ENCODE data around the gene TMC8.
A peak's percentile ranks its signal among the peaks of the same experiment; 100 is the strongest.
"Not testable (repeated sequence)": the region's sequence is repeated elsewhere in the genome, so short reads cannot be mapped to it uniquely, and the experiment has no call there.

Gene TMC8

DNA sequence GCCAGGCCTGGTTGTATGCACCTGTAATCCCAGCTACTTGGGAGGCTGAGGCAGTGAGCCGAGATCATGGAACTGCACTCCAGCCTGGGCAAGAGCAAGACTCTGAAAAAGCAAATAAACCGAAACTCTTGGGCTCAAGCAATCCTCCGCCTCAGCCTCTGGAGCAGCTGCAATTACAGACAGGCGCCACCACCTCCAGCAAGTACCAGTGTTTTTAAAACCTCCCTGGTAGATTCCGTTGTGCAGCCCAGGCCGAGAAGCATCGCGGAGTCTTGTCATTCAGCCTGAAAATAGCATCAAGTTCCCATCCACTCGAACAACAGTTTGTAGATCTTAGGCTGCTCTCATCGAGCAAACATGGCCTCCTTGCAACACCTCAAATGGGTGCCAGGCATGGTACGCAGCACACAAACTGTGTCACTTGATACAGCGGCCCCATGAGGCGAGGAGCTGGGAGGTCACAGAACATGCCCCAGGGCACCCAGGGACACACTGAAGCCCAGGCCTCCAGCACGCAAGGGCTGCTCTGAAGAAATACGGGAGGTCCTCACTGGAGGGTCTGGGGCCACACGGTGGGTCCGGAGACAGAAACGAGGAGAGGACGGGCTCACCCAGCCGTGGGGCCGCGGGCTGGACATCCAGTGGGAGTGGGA, 20.1 kb upstream of the TMC8 start:
- DNase-seq (ENCODE audit: low spot score), result no peak

DNA sequence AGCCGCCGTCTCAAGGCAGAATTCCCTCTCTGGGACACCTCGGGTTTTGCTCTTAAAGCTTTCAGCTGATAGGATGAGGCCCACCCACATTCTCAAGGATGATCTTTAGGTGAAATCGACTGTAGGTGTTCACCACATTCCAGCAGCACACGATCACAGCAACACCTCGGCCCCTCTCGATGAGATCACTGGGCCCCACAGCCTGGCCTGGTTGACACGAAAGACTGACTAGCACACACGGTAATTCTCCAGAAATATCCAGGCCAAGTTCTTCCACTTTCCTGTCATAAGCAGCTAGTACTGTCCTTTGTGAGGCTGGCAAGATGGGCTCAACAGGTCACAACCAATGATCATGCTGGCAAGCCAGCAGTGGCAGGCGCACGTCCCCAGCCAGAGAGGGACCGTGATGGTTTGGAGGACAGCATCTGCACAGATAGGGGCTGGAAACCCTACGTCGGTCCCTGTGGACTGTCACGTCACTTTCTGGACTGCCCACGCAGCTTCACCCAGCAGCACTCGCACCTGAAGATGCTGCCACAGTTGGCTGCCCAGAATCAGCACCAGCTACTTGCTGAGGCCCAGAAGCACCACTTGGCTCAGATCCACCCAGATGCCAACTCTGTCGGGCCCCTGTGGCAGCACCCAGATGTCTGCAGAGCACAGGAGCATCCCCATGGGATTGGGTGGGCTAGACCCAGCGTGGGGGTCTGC, 19.4 kb upstream of the TMC8 start:
- DNase-seq (ENCODE audit: low spot score), result no peak

DNA sequence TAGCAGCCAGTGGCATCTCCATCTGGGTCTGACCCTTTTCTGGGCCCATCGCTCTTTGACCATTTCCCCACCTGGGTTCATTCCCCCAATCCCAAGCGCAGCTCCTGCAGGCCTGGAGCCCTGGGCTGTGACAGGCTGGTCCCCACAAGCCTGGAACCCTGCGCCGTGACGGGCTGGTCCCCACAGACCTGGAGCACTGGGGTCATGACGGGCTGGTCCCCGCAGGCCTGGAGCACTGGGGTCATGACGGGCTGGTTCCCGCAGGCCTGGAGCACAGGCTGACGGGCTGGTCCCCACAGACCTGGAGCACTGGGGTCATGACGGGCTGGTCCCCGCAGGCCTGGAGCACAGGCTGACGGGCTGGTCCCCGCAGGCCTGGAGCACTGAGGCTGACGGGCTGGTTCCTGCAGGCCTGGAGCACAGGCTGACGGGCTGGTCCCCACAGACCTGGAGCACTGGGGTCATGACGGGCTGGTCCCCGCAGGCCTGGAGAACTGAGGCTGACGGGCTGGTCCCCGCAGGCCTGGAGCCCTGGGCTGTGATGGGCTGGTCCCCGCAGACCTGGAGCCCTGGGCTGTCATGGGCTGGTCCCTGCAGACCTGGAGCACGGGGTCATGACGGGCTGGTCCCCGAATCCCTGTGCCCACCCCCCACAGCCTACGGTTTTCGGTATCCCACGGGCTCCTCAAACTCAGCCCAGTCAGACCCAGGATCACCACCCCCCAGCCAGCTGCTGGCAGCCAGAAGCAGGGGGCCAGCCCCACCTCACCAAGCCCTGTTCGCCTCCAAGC, 18.6 kb upstream of the TMC8 start:
- DNase-seq (ENCODE audit: low spot score), result no peak

DNA sequence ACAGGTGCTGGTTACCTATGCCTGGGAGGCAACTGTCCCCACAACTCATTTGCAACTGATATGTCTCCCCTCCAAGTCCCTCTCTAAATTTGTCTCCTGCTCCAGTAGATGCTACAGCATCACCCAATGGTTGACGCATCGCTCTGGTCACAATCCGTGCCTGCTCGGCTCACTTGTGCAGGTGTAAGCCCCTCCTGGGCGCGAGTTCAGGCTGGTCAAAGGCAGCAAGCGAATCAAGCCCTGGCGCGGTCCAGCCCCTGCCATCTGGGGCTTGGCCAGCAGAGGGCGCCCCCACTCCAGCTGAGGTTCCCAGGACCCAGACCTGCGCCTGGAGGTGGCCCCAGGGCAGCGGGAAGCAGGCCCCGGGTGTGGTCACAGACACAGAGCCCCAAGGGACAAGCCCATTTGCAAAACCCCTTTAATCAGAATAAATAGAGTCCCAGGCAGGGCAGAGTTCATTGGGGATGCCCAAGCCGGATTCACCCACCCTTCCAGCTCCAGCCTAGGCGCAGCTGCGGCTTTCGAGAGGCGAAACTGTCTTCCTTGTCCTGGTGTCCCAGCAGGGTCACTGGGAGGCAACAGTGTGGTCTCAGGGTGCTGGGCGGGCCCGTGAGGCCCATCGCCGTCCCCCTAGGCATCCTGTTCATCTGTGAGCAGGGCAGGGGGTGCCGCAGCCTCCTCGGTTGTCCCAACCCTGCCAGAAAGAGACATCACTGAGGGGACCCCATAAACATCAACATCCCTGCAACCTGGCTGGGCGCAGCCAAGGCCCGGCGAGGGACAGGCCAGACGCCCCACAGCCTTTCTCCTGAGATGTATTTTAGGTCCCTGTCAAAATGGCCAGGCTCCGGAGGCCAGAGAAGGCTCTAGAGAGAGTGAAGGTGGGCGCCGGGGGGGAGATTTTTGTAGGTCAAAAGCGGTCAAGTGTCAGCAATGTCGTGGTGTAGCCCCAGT, 17.8 kb upstream of the TMC8 start:
- peak; percentile 57 for DNase-seq (ENCODE audit: low spot score)

DNA sequence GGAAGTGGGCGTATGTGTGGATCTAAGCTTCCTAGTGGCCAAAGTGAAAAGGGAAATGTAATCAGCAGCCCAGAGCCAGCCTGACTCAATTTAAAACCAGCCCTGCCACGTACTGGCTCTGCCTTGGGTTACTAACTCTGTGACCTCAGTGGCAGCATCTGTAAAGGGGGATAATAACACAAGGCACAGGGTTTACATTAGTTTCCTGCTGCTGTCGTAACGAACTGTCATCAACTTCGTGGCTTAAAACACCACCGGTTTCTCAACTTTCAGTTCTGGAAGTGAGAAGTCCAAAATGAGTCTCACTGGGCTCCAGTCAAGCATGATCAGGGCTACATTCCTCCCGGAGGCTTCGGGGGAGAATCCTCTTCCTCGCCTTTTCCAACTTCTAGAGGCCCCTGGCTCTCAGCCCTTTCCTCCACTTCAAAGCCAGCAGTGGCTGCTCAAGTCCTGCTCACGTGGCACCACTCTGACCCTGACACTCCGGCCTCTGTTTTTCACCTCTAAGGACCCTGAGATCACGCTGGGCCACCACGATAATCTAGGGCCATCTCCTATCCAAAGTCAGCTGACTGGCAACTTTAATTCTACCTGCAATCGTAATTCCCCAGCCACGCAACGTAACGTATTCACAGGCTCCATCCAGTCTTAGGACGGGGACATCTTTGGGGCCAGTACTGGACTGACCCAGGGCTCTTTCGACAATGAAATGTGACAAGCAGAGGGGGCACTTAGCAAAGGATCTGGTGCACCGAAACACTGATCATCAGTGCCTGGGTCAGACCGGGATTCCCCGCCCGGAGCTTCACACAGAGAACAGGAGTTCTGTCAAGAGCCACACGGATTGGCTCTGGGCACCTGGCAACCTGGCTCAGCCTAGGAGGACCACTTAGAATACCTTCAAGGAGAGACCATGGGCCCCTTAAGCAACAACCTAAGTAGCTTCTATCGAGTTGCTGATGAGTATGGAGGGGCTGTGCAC, 16.5 kb upstream of the TMC8 start:
- DNase-seq (ENCODE audit: low spot score), result no peak

DNA sequence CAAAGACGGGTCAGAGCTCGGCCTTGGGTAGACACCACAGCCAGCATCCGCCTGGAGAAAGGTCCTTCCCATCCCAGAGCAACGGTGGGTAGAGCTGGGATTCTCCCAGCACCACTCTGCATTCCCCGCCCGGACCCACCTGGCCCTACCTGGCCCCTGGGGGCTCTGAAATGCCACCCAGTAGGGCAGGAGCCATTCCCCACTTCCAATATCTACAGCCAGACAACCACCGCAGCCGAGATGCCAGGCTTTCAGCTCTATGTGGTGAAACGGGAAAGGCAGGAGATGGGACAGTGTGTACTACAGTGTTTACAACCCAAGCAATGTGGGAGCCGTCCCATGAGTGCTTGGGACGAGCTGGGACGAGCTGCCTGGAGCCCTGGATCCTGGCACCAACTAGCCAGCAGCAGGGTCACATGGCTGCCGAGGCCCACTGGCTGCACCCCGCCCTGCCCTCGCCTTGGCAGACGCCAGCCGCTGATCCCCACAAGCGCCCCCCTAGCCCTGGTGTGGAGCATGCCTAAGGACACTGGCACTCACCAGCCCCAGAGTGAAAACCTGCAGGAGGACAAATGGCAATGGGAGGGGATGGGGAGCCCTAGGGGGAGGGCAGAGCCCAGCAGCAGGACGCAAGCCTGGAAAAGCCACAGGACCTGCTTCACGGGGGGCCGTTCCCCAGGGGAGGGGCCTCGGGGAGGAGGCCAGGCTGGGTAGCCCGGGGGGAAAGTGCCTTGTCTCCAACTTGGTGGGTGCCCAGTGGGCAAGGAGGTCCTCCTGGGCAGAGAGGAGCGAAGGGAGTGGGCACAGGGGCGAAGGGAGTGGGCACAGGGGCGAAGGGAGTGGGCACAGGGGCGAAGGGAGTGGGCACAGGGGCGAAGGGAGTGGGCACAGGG, 15.5 kb upstream of the TMC8 start:
- DNase-seq (ENCODE audit: low spot score), result no peak

DNA sequence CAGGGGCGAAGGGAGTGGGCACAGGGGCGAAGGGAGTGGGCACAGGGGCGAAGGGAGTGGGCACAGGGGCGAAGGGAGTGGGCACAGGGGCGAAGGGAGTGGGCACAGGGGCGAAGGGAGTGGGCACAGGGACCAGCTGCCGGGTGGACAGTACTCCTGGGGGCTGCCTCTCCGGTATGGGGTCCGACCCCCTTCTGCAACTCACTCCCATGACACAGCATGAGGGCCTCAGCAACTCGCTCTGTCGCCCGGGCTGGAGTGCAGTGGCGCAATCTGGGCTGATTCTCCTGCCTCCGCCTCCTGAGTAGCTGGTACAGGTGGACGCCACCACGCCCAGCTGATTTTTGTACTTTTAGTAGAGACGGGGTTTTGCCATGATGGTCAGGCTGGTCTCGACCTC, 14.8 kb upstream of the TMC8 start:
- DNase-seq (ENCODE audit: low spot score), result not testable (repeated sequence)

DNA sequence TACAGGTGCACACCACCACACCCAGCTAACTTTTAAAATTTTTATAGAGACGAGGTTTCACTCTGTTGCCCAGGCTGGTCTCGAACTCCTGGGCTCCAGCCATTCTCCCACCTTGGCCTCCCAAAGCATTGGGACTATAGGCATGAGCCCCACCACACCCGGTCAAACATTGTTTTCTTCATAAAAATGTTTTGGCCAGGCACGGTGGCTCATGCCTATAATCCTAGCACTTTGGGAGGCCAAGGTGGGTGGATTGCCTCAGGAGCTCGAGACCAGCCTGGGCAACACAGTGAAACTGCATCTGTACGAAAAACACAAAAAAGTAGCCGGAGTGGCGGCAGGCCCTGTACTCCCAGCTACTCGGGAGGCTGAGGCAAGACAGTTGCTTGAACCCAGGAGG, 14.2 kb upstream of the TMC8 start:
- no peak for DNase-seq (ENCODE audit: low spot score)

DNA sequence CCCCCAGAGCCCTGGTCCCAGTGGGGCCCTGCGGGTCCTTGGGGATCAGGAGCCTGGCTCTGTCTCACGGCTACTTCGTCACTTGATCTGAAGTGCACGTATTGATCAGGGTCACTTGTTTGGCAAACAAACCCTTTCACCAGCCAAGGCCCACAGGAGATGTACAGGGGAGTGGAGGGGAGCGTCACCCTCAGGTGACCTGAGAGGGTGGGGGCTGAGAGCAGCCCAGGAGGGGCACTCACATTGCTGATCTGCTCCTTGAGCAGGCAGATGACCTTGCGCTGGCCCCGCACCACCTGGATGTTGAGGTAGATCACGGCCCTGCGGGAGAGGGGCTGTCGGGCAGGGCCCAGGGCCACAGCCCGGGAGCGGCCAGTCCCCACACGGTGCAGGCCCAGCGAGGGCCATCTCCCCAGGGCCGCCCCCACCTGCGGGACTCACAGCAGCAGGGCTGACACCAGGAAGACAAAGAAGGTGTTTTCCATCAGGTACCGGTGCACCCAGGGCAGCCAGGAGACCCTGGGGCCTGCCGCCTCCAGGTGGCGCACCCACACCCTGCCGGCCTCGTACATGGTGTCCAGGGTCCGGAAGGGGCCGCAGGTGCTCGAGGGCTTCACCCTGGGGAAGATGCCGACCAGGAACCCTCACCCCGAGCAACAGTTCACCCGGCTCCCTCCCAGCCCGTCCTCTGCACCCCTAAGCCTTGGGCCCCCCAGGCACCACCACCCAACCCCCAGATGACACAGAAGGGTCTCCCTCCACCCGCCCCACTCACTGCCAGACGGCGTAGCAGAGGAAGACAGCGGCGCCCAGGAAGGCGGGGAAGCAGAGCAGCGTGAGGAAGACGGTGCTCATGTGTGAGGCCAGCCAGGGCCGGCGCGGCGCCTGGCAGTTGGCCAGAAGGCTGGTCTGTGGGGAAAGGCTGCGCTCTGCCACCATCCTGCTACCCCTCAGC, 13.3 kb upstream of the TMC8 start:
- no peak for DNase-seq (ENCODE audit: low spot score)

DNA sequence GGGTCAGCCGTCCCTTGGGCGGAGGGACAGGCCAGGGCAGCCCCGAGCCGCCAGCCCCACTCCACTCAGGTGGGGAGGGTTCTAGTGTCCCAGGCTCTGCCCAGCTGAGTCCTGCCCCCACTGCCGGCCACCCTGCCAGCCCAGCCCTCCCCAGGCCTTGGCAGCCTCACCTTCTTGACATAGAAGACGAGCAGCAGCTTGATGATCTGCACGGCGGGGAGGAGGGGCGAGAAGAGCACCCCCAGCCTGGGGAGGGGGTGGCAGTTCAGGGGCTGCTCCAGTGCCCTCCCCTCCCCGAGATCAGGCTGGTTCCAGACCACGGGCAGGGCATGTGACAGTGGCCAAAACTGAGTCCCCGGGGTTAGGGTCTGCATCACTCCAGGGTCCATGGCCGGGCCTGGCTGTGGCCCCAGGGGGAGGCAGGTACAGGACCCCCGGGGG, 11.8 kb upstream of the TMC8 start:
- DNase-seq (ENCODE audit: low spot score), result no peak

DNA sequence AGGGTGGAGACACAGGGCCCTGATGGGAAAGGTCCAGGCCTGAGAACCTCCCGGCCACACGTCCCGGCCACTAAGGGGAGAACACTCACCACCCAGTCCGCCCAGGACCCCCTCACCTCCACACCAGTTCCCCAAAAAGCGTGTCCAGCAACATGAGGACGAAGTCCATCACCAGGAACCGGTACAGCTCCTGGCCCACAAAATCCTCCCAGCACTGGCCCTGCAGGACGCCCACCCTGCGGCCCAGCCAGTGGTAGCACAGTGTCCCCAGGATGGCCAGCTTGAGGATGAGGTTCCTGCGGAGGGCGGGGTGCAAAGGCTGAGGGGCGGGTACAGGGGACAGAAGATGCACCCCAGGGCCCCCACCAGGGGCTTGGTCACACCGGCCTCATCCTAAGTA, 10.0 kb upstream of the TMC8 start:
- no peak for DNase-seq (ENCODE audit: low spot score)

DNA sequence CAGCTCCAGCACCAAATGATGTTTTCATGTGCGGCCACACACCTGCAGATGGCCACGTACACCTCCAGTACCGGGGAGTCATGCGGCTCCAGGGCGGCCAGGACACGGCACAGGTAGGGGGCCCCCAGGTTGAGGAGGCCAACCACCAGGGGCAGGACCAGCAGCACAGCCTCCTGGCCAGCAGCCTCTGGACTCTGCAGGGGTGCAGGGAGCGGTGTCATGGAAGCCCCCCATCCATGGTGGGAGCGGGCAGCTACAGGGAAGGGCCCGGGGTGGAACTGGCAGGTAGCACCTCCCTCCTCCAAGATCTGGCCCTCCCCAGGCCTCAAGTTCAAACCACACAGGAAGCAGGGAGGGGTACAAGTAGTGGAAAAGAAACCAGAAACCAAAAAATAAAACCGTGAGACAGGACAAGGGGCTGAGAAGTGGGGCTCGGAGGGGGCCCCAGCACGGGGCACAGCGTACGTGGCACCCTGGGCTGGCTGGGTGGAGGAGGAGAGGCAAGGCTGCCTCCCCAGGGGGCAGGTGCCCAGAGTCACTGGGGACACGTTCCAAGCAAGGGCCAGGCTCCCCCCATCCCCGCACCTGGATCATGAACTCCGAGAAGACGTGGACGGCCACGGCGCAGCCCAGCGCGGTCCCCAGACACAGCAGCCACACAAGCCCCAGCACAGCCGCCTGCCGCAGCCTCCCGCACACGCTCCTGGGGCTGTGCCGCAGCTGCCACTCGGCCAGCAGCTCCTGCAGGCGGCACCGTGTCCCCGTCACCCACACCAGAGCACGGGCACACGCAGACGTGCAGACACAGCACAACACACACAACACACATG, 9.4 kb upstream of the TMC8 start:
- DNase-seq (ENCODE audit: low spot score), result no peak

DNA sequence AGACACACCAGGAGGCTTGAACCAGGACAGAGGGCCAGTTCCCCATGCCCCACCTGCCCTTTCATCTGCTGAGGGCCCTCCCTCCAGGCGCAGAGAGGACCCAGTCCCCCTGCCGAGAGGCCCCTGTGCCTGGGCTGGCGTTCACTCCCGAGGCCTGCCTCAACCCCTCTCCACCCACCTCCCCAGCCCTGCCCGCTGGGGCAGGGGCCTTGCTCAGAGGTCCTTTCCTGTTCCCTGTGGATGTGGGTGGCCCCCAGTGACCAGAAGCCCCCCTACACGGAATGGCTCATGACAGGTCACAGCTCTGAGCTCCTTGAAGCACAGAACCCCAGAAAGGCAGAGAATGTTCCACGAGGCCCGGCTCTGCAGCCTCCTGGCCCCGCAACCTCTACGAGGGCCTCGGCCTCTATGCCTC, 8.8 kb upstream of the TMC8 start:
- DNase-seq (ENCODE audit: low spot score), result no peak

DNA sequence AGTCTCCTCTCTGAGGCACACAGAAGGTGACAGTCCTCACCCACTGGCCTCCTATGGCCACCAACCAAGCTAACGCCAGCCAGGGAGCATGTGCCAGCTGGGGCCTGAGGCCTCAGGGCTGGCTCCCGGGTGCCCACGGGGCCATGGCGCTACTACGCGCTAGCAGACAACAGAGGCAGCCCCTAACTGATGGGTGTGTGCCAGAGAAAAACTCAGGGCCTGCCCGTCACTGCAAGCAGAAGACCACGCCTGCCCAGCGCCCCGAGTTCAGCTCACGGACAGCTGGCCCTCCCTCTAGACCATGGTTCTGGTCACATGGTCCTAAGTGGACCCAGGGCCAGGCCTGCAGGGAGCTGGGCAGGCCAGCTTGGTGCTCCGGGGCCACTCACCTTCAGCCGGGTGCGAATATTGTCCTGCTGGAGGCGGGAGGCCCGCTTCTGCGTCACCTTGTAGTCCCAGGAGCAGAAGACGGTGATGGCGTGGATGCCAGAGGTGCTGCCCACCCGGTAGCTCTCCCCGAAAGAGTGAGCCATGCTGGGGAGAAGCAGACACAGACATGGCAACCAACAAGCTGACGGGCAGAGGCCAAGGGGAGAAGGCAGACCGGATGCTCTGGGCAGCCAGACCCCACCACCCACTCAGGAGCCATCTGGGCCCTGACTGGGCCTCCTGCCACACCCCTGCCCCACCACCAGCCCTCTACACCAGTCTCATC, 8.2 kb upstream of the TMC8 start:
- DNase-seq (ENCODE audit: low spot score), result no peak

DNA sequence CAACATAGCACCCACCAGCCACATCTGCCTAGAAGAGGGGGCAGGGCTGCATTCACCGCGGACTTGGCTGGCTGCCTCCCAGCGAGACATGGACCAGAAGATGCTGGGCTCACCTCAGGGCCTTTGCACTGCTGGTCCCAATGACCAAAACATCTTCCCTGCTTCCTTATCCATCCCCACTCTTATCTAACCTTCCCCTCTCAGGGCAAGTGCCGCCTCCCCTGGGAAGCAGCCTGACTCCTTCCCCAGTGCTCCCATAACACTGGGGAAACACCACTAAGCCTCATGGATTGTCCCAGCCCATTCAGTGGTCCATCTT, 7.7 kb upstream of the TMC8 start:
- no peak for DNase-seq (ENCODE audit: low spot score)

DNA sequence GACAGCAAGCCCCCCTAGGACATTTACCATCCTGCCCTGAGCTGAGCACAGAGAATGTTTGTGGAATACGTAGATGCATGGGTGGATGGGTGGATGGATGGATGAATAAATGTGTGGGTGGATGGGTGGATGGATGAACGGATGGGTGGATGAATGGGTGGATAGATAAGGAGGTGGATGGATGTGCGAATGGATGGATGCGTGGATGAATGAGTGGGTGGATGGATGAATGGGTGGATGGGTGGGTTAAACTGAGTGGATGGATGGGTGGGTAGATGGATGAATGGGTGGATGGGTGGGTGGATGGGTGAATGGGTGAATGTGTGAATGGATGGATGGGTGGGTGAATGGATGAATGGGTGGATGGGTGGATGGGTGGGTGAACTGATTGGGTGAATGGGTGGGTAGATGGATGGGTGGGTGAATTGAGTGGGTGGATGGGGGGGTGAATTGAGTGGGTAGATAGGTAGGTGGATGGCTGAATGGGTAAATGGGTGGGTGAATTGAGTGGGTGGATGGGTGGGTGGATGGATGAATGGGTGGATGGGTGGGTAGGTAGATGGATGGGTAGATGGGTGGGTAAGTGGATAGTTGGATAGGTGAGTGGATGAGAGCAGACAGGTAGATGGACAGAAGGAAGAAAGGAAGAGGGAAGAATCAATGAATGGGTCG, 7.2 kb upstream of the TMC8 start:
- no peak for DNase-seq (ENCODE audit: low spot score)

All from RKO (cell line).